HUES6 (cell line): ENCODE measurements around the gene UMODL1.
"Not testable (repeated sequence)": the region's sequence is repeated elsewhere in the genome, so short reads cannot be mapped to it uniquely, and the experiment has no call there.

Experiments used
- H3K27ac ChIP-seq: 2 replicates; pipeline ENCODE4 v1.7.0; 2013; ENCODE audit warnings: low read depth, mild to moderate bottlenecking, low read length, inconsistent platforms
- H3K27me3 ChIP-seq: 2 replicates; pipeline ENCODE4 v1.6.1; 2013; ENCODE audit warnings: low read length; ENCODE audit not compliant: control insufficient read depth, insufficient read depth
- H3K36me3 ChIP-seq: 2 replicates; pipeline ENCODE4 v1.6.1; 2013; ENCODE audit warnings: low read length; ENCODE audit not compliant: control insufficient read depth, insufficient read depth
- H3K4me1 ChIP-seq: 2 replicates; pipeline ENCODE4 v1.6.1; 2013; ENCODE audit warnings: low read length; ENCODE audit not compliant: control insufficient read depth, insufficient read depth
- H3K4me3 ChIP-seq: 2 replicates; pipeline ENCODE4 v1.5.1; 2013; ENCODE audit warnings: low read depth, low read length
- H3K9ac ChIP-seq: one replicate; pipeline ENCODE4 v1.6.1; 2013; ENCODE audit warnings: mild to moderate bottlenecking, low read length
- H3K9me3 ChIP-seq: 2 replicates; pipeline ENCODE4 v1.6.1; 2013; ENCODE audit warnings: low read depth, low read length; ENCODE audit not compliant: control insufficient read depth, insufficient read depth

The UMODL1 gene

GRCh38 chr21:42115136-42115683, 44.1 kb downstream of the UMODL1 start:
- Histone ChIP-seq H3K9me3 (no peaks in the 10 kb centered on the region), H3K27me3 (peaks cover 12% of the 10 kb centered on the region; the same call in 1 of the 2 replicates), H3K4me1 (peaks cover 16% of the 10 kb centered on the region), H3K4me3 (no peak overlapping the region), H3K27ac (no peak overlapping the region), H3K9ac (no peak overlapping the region), H3K36me3 (no peaks in the 10 kb centered on the region)

GRCh38 chr21:42116551-42116950, 45.4 kb downstream of the UMODL1 start:
- peaks cover 30% of the 10 kb centered on the region for H3K4me1 ChIP-seq
- not testable (repeated sequence) for H3K27ac ChIP-seq, H3K9ac ChIP-seq, H3K9me3 ChIP-seq, H3K4me3 ChIP-seq, H3K36me3 ChIP-seq
- H3K27me3 ChIP-seq, result peaks cover 12% of the 10 kb centered on the region; the same call in 1 of the 2 replicates

- Histone ChIP-seq H3K27me3 (peaks cover 12% of the 10 kb centered on the region; the same call in 1 of the 2 replicates), H3K9ac (no peak overlapping the region), H3K4me3 (peak overlapping the region; percentile 19; the same call in 1 of the 2 replicates), H3K9me3 (no peaks in the 10 kb centered on the region), H3K36me3 (no peaks in the 10 kb centered on the region), H3K4me1 (peaks cover 34% of the 10 kb centered on the region), H3K27ac (no peak overlapping the region)
Measured at GRCh38 chr21:42117229-42117966, 46.3 kb downstream of the UMODL1 start.

GRCh38 chr21:42117967-42118780, 47.1 kb downstream of the UMODL1 start:
- Histone ChIP-seq H3K27me3 (peaks cover 12% of the 10 kb centered on the region; the same call in 1 of the 2 replicates), H3K9me3 (no peaks in the 10 kb centered on the region), H3K36me3 (no peaks in the 10 kb centered on the region), H3K4me1 (peaks cover 41% of the 10 kb centered on the region), H3K27ac (no peak overlapping the region), H3K4me3 (no peak overlapping the region), H3K9ac (no peak overlapping the region)

- Histone ChIP-seq H3K9ac (no peak overlapping the region), H3K27ac (no peak overlapping the region), H3K36me3 (no peaks in the 10 kb centered on the region), H3K27me3 (peaks cover 12% of the 10 kb centered on the region; the same call in 1 of the 2 replicates), H3K4me1 (peaks cover 41% of the 10 kb centered on the region), H3K9me3 (no peaks in the 10 kb centered on the region), H3K4me3 (no peak overlapping the region)
Measured at GRCh38 chr21:42118901-42119300, 47.8 kb downstream of the UMODL1 start.

- Histone ChIP-seq H3K4me1 (peaks cover 44% of the 10 kb centered on the region), H3K36me3 (no peaks in the 10 kb centered on the region), H3K27me3 (peaks cover 12% of the 10 kb centered on the region; the same call in 1 of the 2 replicates), H3K9ac (peak overlapping the region; percentile 19), H3K9me3 (no peaks in the 10 kb centered on the region), H3K4me3 (no peak overlapping the region), H3K27ac (no peak overlapping the region)
Measured at GRCh38 chr21:42120101-42120902, 49.2 kb downstream of the UMODL1 start.

- peak overlapping the region; percentile 19 for H3K9ac ChIP-seq
- H3K27me3 ChIP-seq, result peaks cover 12% of the 10 kb centered on the region; the same call in 1 of the 2 replicates
- H3K4me3 ChIP-seq, result no peak overlapping the region
- no peaks in the 10 kb centered on the region for H3K9me3 ChIP-seq
- H3K27ac ChIP-seq, result no peak overlapping the region
- H3K36me3 ChIP-seq, result no peaks in the 10 kb centered on the region
- H3K4me1 ChIP-seq, result peaks cover 48% of the 10 kb centered on the region
Measured at GRCh38 chr21:42120903-42121535, 49.9 kb downstream of the UMODL1 start.

GRCh38 chr21:42121794-42122193, 50.7 kb downstream of the UMODL1 start:
- Histone ChIP-seq H3K36me3 (no peaks in the 10 kb centered on the region), H3K4me1 (peaks cover 48% of the 10 kb centered on the region), H3K9me3 (no peaks in the 10 kb centered on the region), H3K4me3 (no peak overlapping the region), H3K27me3 (peaks cover 12% of the 10 kb centered on the region; the same call in 1 of the 2 replicates), H3K9ac (no peak overlapping the region), H3K27ac (no peak overlapping the region)

- H3K4me3 ChIP-seq, result no peak overlapping the region
- no peaks in the 10 kb centered on the region for H3K9me3 ChIP-seq
- H3K27me3 ChIP-seq, result peaks cover 12% of the 10 kb centered on the region; the same call in 1 of the 2 replicates
- no peak overlapping the region for H3K9ac ChIP-seq
- no peak overlapping the region for H3K27ac ChIP-seq
- no peaks in the 10 kb centered on the region for H3K36me3 ChIP-seq
- H3K4me1 ChIP-seq, result peaks cover 44% of the 10 kb centered on the region
Measured at GRCh38 chr21:42122398-42122797, 51.3 kb downstream of the UMODL1 start.

- Histone ChIP-seq H3K4me3 (no peak overlapping the region), H3K27ac (no peak overlapping the region), H3K36me3 (no peaks in the 10 kb centered on the region), H3K4me1 (peaks cover 41% of the 10 kb centered on the region), H3K9me3 (no peaks in the 10 kb centered on the region), H3K27me3 (peaks cover 12% of the 10 kb centered on the region; the same call in 1 of the 2 replicates), H3K9ac (no peak overlapping the region)
Measured at GRCh38 chr21:42122808-42123207, 51.7 kb downstream of the UMODL1 start.
